Mammary epithelial cell (primary cell): ENCODE data around the gene CRABP2.

Experiments
- CTCF ChIP-seq, 2 donors: IDR thresholded peaks in 1 of 2; conservative IDR thresholded peaks in 1 of 2; 2 replicates each; pipeline ENCODE4 v1.5.1; 2011 to 2012; ENCODE audit warnings: inconsistent platforms in 2 of 2, low read length in 2 of 2, mild to moderate bottlenecking in 2 of 2, control low read depth in 1 of 2, low read depth in 1 of 2; ENCODE audit not compliant: insufficient read depth in 1 of 2; ENCODE audit errors: extremely low read depth in 1 of 2
- EZH2 ChIP-seq: IDR thresholded peaks from 2 replicates; pipeline ENCODE4 v1.6.1; 2012; ENCODE audit warnings: low read length, inconsistent platforms, borderline replicate concordance

GRCh38 chr1:156657741-156658319, 47.6 kb downstream of the CRABP2 start:
- TF ChIP-seq EZH2, result no peak
- no peak for TF ChIP-seq CTCF (conservative IDR thresholded peaks at IDR 0.05 in 1 of 2, IDR thresholded peaks at IDR 0.05 in 1 of 2; ENCODE audit: extremely low read depth in 1 of 2, insufficient read depth in 1 of 2, low read depth in 1 of 2, low read length in 2 of 2)
